ENCODE measurements around the gene CEP70.

DNA sequence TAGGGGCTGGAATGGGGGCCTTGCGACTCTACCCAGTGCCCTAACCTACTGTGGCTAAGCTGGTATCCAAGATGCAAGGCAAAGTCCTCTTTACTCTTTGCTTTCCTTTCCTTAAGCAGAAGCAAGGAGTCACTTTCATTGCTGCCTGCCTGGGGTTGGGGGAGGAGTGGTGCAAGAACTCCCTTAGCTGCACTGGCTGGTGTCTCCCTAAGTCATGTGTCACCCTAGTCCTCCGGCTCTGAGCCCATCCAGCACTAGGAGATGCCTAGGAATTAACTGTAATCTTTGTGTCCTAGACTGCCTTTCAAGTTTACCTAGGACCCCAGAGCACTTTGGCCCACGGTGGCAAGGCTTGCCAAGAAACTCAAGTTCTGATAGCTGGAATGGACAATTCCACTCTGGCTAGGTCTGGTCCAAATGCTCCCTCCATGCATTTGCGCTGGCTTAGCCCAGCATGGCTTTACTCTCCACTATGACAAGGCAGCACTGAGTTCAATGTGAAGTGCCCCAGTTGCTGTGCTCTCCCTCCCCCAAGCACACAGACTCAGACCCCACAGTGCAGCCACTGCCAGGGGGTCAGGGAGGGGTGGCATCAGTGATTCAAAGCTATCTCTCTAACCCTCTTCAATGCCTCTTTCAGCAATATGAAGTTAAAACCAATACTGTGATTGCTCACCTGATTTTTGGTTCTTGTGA is 100.9 kb downstream of the CEP70 start:
- TF ChIP-seq, protein P1, sequence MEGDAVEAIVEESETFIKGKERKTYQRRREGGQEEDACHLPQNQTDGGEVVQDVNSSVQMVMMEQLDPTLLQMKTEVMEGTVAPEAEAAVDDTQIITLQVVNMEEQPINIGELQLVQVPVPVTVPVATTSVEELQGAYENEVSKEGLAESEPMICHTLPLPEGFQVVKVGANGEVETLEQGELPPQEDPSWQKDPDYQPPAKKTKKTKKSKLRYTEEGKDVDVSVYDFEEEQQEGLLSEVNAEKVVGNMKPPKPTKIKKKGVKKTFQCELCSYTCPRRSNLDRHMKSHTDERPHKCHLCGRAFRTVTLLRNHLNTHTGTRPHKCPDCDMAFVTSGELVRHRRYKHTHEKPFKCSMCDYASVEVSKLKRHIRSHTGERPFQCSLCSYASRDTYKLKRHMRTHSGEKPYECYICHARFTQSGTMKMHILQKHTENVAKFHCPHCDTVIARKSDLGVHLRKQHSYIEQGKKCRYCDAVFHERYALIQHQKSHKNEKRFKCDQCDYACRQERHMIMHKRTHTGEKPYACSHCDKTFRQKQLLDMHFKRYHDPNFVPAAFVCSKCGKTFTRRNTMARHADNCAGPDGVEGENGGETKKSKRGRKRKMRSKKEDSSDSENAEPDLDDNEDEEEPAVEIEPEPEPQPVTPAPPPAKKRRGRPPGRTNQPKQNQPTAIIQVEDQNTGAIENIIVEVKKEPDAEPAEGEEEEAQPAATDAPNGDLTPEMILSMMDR (conservative IDR thresholded peaks at IDR 0.05 in 1 of 2, IDR thresholded peaks at IDR 0.05 in 1 of 2; ENCODE audit: extremely low read depth in 1 of 2, insufficient read depth in 1 of 2, low read depth in 1 of 2, low read length in 2 of 2), result no peak
- no peak for TF ChIP-seq EZH2 (IDR thresholded peaks at IDR 0.05; ENCODE audit: borderline replicate concordance, low read length)
